ENCODE results near the gene BTRC. TPM values are rescaled to one million over a fixed set of nuclear protein-coding genes. Genes with fewer than 3 reads are reported as not detected.

The BTRC gene
- total RNA-seq, 1 experiment from 2014 or later, result 22.4 TPM

DNA sequence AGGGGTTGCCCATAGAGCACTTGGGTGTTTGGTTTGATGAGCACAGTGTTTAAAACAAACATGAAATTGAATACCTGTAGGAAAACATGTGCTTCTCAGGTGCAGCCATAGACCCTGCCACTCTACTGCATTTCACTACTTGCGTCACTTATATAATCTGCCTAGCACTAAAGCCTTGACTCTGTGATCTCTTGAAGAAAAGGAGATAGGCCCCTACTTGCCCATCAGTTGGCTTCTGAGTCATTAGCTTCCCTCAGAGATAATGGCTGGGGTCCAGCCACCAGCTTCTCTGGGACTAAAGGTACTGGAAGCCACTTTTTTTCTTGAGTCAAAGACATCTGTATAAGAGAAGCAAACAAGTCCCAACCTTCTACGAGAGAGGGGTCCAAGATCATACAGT is 45.9 kb upstream of the BTRC start (continued):
- TF ChIP-seq, protein P1, sequence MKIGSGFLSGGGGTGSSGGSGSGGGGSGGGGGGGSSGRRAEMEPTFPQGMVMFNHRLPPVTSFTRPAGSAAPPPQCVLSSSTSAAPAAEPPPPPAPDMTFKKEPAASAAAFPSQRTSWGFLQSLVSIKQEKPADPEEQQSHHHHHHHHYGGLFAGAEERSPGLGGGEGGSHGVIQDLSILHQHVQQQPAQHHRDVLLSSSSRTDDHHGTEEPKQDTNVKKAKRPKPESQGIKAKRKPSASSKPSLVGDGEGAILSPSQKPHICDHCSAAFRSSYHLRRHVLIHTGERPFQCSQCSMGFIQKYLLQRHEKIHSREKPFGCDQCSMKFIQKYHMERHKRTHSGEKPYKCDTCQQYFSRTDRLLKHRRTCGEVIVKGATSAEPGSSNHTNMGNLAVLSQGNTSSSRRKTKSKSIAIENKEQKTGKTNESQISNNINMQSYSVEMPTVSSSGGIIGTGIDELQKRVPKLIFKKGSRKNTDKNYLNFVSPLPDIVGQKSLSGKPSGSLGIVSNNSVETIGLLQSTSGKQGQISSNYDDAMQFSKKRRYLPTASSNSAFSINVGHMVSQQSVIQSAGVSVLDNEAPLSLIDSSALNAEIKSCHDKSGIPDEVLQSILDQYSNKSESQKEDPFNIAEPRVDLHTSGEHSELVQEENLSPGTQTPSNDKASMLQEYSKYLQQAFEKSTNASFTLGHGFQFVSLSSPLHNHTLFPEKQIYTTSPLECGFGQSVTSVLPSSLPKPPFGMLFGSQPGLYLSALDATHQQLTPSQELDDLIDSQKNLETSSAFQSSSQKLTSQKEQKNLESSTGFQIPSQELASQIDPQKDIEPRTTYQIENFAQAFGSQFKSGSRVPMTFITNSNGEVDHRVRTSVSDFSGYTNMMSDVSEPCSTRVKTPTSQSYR (CRISPR knock-in tag; IDR thresholded peaks at IDR 0.05), result no peak
- TF ChIP-seq EMX1 (CRISPR knock-in tag; IDR thresholded peaks at IDR 0.05), result no peak

GRCh38 chr10:101310529-101311184 is 43.3 kb upstream of the BTRC start:
- DNase-seq (ENCODE audit: low spot score) (peak; percentile 35), ATAC-seq (peak; percentile 42)
- H3K27me3 Mint-ChIP-seq (ENCODE audit: low read depth), result peaks cover 6% of the 10 kb centered on the region; the same call in 1 of the 2 replicates
- POLR2A ChIA-PET, result interaction anchor here (0.6 kb wide), 1 partner anchor 97 kb away, joined by 3 read pairs; no protein-coding TSS in a partner anchor
- peak overlapping the region; percentile 52 for H3K4me3 Mint-ChIP-seq
- TF ChIP-seq JUN (CRISPR knock-in tag; IDR thresholded peaks at IDR 0.05), result no peak
- no peak for TF ChIP-seq MYBL2 (CRISPR knock-in tag; IDR thresholded peaks at IDR 0.05)
- TF ChIP-seq, protein P2, sequence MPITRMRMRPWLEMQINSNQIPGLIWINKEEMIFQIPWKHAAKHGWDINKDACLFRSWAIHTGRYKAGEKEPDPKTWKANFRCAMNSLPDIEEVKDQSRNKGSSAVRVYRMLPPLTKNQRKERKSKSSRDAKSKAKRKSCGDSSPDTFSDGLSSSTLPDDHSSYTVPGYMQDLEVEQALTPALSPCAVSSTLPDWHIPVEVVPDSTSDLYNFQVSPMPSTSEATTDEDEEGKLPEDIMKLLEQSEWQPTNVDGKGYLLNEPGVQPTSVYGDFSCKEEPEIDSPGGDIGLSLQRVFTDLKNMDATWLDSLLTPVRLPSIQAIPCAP (CRISPR knock-in tag; IDR thresholded peaks at IDR 0.05), result no peak
- TF ChIP-seq, protein P3, sequence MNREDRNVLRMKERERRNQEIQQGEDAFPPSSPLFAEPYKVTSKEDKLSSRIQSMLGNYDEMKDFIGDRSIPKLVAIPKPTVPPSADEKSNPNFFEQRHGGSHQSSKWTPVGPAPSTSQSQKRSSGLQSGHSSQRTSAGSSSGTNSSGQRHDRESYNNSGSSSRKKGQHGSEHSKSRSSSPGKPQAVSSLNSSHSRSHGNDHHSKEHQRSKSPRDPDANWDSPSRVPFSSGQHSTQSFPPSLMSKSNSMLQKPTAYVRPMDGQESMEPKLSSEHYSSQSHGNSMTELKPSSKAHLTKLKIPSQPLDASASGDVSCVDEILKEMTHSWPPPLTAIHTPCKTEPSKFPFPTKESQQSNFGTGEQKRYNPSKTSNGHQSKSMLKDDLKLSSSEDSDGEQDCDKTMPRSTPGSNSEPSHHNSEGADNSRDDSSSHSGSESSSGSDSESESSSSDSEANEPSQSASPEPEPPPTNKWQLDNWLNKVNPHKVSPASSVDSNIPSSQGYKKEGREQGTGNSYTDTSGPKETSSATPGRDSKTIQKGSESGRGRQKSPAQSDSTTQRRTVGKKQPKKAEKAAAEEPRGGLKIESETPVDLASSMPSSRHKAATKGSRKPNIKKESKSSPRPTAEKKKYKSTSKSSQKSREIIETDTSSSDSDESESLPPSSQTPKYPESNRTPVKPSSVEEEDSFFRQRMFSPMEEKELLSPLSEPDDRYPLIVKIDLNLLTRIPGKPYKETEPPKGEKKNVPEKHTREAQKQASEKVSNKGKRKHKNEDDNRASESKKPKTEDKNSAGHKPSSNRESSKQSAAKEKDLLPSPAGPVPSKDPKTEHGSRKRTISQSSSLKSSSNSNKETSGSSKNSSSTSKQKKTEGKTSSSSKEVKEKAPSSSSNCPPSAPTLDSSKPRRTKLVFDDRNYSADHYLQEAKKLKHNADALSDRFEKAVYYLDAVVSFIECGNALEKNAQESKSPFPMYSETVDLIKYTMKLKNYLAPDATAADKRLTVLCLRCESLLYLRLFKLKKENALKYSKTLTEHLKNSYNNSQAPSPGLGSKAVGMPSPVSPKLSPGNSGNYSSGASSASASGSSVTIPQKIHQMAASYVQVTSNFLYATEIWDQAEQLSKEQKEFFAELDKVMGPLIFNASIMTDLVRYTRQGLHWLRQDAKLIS (CRISPR knock-in tag; IDR thresholded peaks at IDR 0.05; ENCODE audit: borderline replicate concordance), result no peak
- TF ChIP-seq, protein P4, sequence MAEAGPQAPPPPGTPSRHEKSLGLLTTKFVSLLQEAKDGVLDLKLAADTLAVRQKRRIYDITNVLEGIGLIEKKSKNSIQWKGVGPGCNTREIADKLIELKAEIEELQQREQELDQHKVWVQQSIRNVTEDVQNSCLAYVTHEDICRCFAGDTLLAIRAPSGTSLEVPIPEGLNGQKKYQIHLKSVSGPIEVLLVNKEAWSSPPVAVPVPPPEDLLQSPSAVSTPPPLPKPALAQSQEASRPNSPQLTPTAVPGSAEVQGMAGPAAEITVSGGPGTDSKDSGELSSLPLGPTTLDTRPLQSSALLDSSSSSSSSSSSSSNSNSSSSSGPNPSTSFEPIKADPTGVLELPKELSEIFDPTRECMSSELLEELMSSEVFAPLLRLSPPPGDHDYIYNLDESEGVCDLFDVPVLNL (CRISPR knock-in tag; IDR thresholded peaks at IDR 0.05; ENCODE audit: borderline replicate concordance, low read depth), result no peak
- TF ChIP-seq, protein P5, sequence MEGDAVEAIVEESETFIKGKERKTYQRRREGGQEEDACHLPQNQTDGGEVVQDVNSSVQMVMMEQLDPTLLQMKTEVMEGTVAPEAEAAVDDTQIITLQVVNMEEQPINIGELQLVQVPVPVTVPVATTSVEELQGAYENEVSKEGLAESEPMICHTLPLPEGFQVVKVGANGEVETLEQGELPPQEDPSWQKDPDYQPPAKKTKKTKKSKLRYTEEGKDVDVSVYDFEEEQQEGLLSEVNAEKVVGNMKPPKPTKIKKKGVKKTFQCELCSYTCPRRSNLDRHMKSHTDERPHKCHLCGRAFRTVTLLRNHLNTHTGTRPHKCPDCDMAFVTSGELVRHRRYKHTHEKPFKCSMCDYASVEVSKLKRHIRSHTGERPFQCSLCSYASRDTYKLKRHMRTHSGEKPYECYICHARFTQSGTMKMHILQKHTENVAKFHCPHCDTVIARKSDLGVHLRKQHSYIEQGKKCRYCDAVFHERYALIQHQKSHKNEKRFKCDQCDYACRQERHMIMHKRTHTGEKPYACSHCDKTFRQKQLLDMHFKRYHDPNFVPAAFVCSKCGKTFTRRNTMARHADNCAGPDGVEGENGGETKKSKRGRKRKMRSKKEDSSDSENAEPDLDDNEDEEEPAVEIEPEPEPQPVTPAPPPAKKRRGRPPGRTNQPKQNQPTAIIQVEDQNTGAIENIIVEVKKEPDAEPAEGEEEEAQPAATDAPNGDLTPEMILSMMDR (IDR thresholded peaks at IDR 0.05), result no peak
- no peak for TF ChIP-seq GRHL2 (CRISPR knock-in tag; IDR thresholded peaks at IDR 0.05; ENCODE audit: insufficient replicate concordance, severe bottlenecking)
- TF ChIP-seq, protein P6, sequence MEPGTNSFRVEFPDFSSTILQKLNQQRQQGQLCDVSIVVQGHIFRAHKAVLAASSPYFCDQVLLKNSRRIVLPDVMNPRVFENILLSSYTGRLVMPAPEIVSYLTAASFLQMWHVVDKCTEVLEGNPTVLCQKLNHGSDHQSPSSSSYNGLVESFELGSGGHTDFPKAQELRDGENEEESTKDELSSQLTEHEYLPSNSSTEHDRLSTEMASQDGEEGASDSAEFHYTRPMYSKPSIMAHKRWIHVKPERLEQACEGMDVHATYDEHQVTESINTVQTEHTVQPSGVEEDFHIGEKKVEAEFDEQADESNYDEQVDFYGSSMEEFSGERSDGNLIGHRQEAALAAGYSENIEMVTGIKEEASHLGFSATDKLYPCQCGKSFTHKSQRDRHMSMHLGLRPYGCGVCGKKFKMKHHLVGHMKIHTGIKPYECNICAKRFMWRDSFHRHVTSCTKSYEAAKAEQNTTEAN (CRISPR knock-in tag; IDR thresholded peaks at IDR 0.05), result no peak
- TF ChIP-seq, protein P7, sequence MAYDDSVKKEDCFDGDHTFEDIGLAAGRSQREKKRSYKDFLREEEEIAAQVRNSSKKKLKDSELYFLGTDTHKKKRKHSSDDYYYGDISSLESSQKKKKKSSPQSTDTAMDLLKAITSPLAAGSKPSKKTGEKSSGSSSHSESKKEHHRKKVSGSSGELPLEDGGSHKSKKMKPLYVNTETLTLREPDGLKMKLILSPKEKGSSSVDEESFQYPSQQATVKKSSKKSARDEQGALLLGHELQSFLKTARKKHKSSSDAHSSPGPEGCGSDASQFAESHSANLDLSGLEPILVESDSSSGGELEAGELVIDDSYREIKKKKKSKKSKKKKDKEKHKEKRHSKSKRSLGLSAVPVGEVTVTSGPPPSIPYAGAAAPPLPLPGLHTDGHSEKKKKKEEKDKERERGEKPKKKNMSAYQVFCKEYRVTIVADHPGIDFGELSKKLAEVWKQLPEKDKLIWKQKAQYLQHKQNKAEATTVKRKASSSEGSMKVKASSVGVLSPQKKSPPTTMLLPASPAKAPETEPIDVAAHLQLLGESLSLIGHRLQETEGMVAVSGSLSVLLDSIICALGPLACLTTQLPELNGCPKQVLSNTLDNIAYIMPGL (CRISPR knock-in tag; IDR thresholded peaks at IDR 0.05), result no peak
- no peak for TF ChIP-seq ZNF138 (CRISPR knock-in tag; conservative IDR thresholded peaks at IDR 0.05)
- no peak for TF ChIP-seq CREM (CRISPR knock-in tag; IDR thresholded peaks at IDR 0.05)
- no peak for TF ChIP-seq TP53 (CRISPR knock-in tag; IDR thresholded peaks at IDR 0.05)
- TF ChIP-seq KAT7 (CRISPR knock-in tag; IDR thresholded peaks at IDR 0.05; ENCODE audit: borderline replicate concordance), result no peak
- TF ChIP-seq ATF1 (CRISPR knock-in tag; IDR thresholded peaks at IDR 0.05), result no peak
- no peak for TF ChIP-seq FOXJ3 (CRISPR knock-in tag; IDR thresholded peaks at IDR 0.05; ENCODE audit: borderline replicate concordance)
- H3K36me3 Mint-ChIP-seq, result no peaks in the 10 kb centered on the region
- peak overlapping the region; percentile 50; the same call in 1 of the 2 replicates for H3K27ac Mint-ChIP-seq
- H3K9me3 Mint-ChIP-seq, result no peaks in the 10 kb centered on the region
- CTCF ChIA-PET, result interaction anchor here (0.6 to 3.7 kb wide), 15 partner anchors 9 to 259 kb away, joined by 3 to 24 read pairs (median 8); partner anchors contain the start of gene BTRC
- peaks cover 23% of the 10 kb centered on the region for H3K4me1 Mint-ChIP-seq
